SU-DHL-6 (cell line): Measurements from ENCODE around the gene TSPAN4.

Experiments used
- EZH2phosphoT487 ChIP-seq: fragments of 200-600 bp; sonication (generic), shearing (Covaris generic); conservative IDR thresholded peaks from 2 replicates; pipeline ENCODE4 v1.6.1; 2018; ENCODE audit warnings: mild to moderate bottlenecking, antibody characterized with exemption, low read length, moderate library complexity, mixed read lengths
- TF ChIP-seq, protein P1 (sequence below): fragments of 200-600 bp; sonication (generic); IDR thresholded peaks from one replicate; pipeline ENCODE4 v1.5.1; 2017; ENCODE audit warnings: antibody characterized with exemption, mild to moderate bottlenecking, low read length, moderate library complexity; ENCODE audit not compliant: insufficient read depth, poor library complexity, severe bottlenecking

DNA sequence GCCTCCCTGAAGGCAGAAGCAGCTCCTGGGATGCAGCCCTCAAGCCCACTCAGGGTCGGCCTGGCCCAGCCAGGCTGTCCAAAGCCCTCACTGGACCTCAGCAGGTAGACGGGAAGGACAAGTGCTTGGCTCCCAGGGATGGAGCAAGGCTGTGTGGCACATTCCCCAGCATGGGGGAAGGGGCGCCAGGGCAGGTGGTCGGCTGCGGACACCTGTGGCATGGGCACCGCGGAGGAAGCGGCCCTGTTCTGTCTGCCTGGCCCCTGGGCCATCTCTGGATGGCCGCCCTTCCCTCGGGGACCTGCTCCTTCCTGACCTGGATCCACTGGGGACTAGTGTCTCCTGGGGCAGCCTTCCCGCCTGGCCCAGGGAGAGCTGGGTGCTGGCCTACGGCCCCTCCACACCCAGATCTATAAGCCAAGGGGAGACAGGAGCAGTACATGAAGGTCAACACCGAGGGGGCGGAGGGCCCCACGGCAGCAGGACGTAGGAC lies 42.0 kb downstream of the TSPAN4 start:
- TF ChIP-seq, protein P1, sequence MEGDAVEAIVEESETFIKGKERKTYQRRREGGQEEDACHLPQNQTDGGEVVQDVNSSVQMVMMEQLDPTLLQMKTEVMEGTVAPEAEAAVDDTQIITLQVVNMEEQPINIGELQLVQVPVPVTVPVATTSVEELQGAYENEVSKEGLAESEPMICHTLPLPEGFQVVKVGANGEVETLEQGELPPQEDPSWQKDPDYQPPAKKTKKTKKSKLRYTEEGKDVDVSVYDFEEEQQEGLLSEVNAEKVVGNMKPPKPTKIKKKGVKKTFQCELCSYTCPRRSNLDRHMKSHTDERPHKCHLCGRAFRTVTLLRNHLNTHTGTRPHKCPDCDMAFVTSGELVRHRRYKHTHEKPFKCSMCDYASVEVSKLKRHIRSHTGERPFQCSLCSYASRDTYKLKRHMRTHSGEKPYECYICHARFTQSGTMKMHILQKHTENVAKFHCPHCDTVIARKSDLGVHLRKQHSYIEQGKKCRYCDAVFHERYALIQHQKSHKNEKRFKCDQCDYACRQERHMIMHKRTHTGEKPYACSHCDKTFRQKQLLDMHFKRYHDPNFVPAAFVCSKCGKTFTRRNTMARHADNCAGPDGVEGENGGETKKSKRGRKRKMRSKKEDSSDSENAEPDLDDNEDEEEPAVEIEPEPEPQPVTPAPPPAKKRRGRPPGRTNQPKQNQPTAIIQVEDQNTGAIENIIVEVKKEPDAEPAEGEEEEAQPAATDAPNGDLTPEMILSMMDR, result no peak
- no peak for TF ChIP-seq EZH2phosphoT487
